MCF 10A (cell line): ENCODE measurements around the gene NAALAD2. TPM values are rescaled to one million over a fixed set of nuclear protein-coding genes. Genes with fewer than 3 reads are reported as not detected.
"Not testable (repeated sequence)": the region's sequence is repeated elsewhere in the genome, so short reads cannot be mapped to it uniquely, and the experiment has no call there.

ENCODE experiments used
- BruUV-seq: library from RNA; stranded (reverse); fragments of 400-500 nt; replicated peaks from 2 replicates; lab custom pipeline; 2021; lab: Mats Ljungman, UMichigan
- CTCF ChIA-PET: fragments of 300-600 bp; sonication (Branson Sonifier 250); formaldehyde crosslinking; extraction: SDS; loops from one replicate; lab custom pipeline; 2021; ENCODE audit warnings: antibody characterized with exemption, inconsistent platforms; lab: Yijun Ruan, JAX
- POLR2A ChIA-PET: fragments of 300-600, 350-650 bp; sonication (Branson Sonifier 250); formaldehyde crosslinking; extraction: SDS; loops from one replicate; lab custom pipeline; 2020; ENCODE audit warnings: antibody characterized with exemption, inconsistent platforms; lab: Yijun Ruan, JAX
- DNase-seq: peaks from one replicate; pipeline ENCODE4 v3.0.0-alpha.2; 2018; ENCODE audit not compliant: unreplicated experiment
- H3K27ac Mint-ChIP-seq: one replicate; pipeline ENCODE4 v1.8.0; 2022; ENCODE audit warnings: mild to moderate bottlenecking, low read depth, mixed read lengths; ENCODE audit not compliant: unreplicated experiment
- H3K27me3 Mint-ChIP-seq: one replicate; pipeline ENCODE4 v1.8.0; 2022; ENCODE audit warnings: mixed read lengths; ENCODE audit not compliant: insufficient read depth, unreplicated experiment
- H3K36me3 Mint-ChIP-seq: one replicate; pipeline ENCODE4 v1.8.0; 2022; ENCODE audit warnings: mild to moderate bottlenecking, moderate library complexity, mixed read lengths; ENCODE audit not compliant: insufficient read depth, unreplicated experiment
- H3K4me1 Mint-ChIP-seq: one replicate; pipeline ENCODE4 v1.8.0; 2022; ENCODE audit warnings: mixed read lengths; ENCODE audit not compliant: insufficient read depth, unreplicated experiment
- H3K4me3 Mint-ChIP-seq: one replicate; pipeline ENCODE4 v1.8.0; 2022; ENCODE audit warnings: mild to moderate bottlenecking, moderate library complexity, mixed read lengths; ENCODE audit not compliant: unreplicated experiment
- H3K9me3 Mint-ChIP-seq: one replicate; pipeline ENCODE4 v1.8.0; 2022; ENCODE audit warnings: mixed read lengths; ENCODE audit not compliant: unreplicated experiment
- intact Hi-C: fragments of 100-400 bp; cut with micrococcal nuclease; formaldehyde crosslinking; loops from 2 replicates; pipeline ENCODE4 v1.14.1; 2022
- total RNA-seq: library from RNA; stranded (reverse); gene quantifications from 2 replicates; pipeline ENCODE4 v1.2.3, GENCODE V29; 2022
- TF ChIP-seq, protein P1 (sequence below): fragments of 200-600 bp; IDR thresholded peaks from one replicate; pipeline ENCODE4 v1.8.0; 2022; ENCODE audit warnings: antibody characterized with exemption, mild to moderate bottlenecking; ENCODE audit not compliant: unreplicated experiment

Gene NAALAD2
- total RNA-seq, 1 experiment from 2014 or later: not detected

DNA sequence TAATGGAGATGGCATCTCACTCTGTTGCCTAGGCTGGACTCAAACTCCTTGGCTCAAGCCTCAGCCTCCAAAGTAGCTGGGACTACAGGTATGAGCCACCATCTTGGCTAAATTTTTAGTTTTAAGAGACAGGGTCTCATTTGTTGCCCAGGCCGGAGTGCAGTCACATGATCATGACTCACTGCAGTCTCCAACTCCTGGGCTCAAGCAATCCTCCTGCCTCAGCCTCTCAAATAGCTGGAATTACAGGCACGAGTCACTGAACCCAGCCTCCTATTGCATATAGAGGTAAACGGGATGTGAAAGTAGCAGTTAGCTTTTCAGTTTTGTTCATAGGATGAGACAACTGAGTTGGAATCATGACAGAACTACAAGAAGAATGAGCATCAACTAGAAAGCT is 9.5 kb upstream of the NAALAD2 start:
- ChIA-PET CTCF (interaction anchor here (0.7 kb wide), 1 partner anchor 579 kb away, joined by 3 read pairs; no protein-coding TSS in a partner anchor), POLR2A (no interaction called here)
- no peak overlapping the region for H3K27ac Mint-ChIP-seq
- H3K9me3 Mint-ChIP-seq: no peaks in the 10 kb centered on the region
- intact Hi-C loops: no loop called here
- no peaks in the 10 kb centered on the region for H3K4me1 Mint-ChIP-seq
- H3K27me3 Mint-ChIP-seq: peaks cover 54% of the 10 kb centered on the region
- no peak for DNase-seq
- no TSS peak for BruUV-seq
- no peaks in the 10 kb centered on the region for H3K36me3 Mint-ChIP-seq
- TF ChIP-seq, protein P1, sequence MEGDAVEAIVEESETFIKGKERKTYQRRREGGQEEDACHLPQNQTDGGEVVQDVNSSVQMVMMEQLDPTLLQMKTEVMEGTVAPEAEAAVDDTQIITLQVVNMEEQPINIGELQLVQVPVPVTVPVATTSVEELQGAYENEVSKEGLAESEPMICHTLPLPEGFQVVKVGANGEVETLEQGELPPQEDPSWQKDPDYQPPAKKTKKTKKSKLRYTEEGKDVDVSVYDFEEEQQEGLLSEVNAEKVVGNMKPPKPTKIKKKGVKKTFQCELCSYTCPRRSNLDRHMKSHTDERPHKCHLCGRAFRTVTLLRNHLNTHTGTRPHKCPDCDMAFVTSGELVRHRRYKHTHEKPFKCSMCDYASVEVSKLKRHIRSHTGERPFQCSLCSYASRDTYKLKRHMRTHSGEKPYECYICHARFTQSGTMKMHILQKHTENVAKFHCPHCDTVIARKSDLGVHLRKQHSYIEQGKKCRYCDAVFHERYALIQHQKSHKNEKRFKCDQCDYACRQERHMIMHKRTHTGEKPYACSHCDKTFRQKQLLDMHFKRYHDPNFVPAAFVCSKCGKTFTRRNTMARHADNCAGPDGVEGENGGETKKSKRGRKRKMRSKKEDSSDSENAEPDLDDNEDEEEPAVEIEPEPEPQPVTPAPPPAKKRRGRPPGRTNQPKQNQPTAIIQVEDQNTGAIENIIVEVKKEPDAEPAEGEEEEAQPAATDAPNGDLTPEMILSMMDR: no peak
- no peak overlapping the region for H3K4me3 Mint-ChIP-seq

DNA sequence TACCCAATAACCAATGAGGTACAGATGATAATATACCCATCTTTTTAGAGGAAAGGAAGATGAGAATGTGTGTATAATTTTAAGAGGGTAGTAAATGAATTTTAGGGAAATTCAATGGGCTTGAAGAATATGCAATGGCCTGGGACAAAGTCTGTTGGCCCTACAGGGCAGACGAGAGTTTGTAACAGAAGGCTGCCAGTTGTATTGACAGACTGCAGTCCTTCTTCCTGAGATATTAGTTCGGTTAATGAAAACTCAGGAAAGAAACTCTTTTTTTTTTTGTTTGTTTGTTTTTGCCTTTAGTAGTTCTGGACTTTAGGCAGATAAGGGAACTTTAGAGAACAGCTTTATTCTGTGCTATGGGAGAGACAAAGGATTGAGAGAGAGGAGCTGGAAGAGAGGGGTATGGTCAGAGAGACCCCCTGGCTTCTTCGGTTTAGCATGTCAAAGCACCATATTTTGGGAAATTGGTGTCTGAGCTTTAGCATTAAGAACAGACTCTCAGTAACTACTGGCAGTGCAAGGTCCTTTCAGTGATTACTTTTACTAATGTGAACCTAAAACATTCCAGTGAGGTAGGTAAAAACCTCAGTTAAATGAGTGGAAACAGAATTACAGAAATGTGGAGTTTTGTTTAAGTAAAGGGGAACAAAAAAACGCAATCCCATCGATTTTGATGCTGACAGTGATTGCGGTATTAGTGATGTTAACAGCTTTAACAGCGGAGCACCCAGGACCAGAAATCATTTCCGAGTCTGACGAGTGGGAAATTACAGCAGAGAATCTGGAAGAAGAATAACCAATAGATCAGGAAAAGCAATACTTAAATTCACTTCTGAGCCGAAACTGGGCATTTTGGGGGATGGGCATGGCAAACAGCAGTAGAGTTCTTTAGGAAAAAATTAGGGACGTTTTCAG is 644 bp upstream of the NAALAD2 start:
- BruUV-seq: no TSS peak
- ChIA-PET POLR2A (no interaction called here), CTCF (interaction anchor here (0.7 kb wide), 1 partner anchor 301 kb away, joined by 3 read pairs; no protein-coding TSS in a partner anchor)
- TF ChIP-seq, protein P1: no peak
- H3K27me3 Mint-ChIP-seq: peaks cover 92% of the 10 kb centered on the region
- H3K36me3 Mint-ChIP-seq: no peaks in the 10 kb centered on the region
- H3K4me3 Mint-ChIP-seq: no peak overlapping the region
- no peak for DNase-seq
- H3K27ac Mint-ChIP-seq: no peak overlapping the region
- intact Hi-C loops: no loop called here
- H3K9me3 Mint-ChIP-seq: no peaks in the 10 kb centered on the region
- no peaks in the 10 kb centered on the region for H3K4me1 Mint-ChIP-seq

DNA sequence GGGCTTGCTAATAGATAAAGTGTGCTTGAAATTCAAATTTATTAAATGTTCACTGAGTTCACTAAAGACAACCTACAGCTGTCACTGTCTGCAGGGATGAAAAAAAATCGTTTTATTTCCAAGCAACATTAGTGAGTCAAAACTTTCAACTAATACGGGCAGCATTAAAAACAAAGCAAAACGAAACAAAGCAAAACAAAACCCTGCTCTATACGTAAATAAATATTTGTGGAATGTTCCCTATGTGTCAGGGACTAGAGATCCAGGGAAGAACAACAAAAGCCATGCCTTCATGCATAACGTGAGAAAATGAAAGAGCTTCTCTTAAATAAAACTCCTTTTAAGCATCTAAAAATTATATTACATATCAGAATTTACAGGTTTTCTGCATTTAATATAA is 553 bp downstream of the NAALAD2 start:
- no peaks in the 10 kb centered on the region for H3K4me1 Mint-ChIP-seq
- no peaks in the 10 kb centered on the region for H3K9me3 Mint-ChIP-seq
- CTCF ChIA-PET: no interaction called here
- intact Hi-C loops: no loop called here
- DNase-seq: no peak
- TF ChIP-seq, protein P1: no peak
- POLR2A ChIA-PET: no interaction called here
- H3K4me3 Mint-ChIP-seq: no peak overlapping the region
- H3K27ac Mint-ChIP-seq: no peak overlapping the region
- H3K27me3 Mint-ChIP-seq: peaks cover 92% of the 10 kb centered on the region
- no TSS peak for BruUV-seq
- H3K36me3 Mint-ChIP-seq: no peaks in the 10 kb centered on the region

DNA sequence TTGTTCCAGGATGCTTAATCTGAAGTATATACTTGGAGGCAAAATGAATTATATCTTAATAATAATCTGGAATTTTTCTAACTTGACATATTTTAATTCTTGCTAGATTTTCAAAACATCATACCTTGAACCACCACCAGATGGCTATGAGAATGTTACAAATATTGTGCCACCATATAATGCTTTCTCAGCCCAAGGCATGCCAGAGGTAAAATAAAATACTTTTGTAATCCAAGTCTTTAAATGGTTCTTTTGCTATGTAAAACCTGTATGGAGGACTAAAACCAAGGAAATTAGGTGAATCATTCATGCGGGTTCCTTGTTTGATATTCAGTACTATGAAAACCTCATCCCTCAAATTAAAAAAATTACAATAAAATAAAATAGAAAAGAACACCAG is 14.4 kb downstream of the NAALAD2 start:
- peaks cover 63% of the 10 kb centered on the region for H3K27me3 Mint-ChIP-seq
- no TSS peak for BruUV-seq
- TF ChIP-seq, protein P1: no peak
- no peaks in the 10 kb centered on the region for H3K36me3 Mint-ChIP-seq
- no peaks in the 10 kb centered on the region for H3K9me3 Mint-ChIP-seq
- no peak for DNase-seq
- intact Hi-C loops: no loop called here
- ChIA-PET CTCF (no interaction called here), POLR2A (no interaction called here)
- no peaks in the 10 kb centered on the region for H3K4me1 Mint-ChIP-seq
- no peak overlapping the region for H3K4me3 Mint-ChIP-seq
- no peak overlapping the region for H3K27ac Mint-ChIP-seq

DNA sequence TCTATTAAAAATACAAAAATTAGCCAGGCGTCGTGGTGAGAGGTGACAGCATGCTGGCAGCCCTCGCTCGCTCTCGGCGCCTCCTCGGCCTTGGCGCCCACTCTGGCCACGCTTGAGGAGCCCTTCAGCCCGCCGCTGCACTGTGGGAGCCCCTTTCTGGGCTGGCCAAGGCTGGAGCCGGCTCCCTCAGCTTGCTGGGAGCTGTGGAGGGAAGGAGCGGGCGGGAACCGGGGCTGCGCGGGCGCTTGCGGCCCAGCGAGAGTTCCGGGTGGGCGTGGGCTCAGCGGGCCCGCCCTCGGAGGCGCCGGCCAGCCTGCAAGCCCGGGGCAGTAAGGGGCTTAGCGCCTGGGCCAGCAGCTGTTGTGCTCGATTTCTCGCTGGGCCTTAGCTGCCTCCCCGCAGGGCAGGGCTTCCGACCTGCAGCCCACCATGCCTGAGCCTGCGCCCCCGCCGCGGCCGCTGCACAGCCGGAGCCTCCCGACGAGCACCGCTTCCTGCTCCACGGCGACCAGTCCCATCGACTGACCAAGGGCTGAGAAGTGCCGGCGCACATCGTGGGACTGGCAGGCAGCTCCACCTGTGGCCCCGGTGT is 32.6 kb downstream of the NAALAD2 start:
- H3K36me3 Mint-ChIP-seq, CTCF ChIA-PET, H3K27ac Mint-ChIP-seq, intact Hi-C loops, H3K4me1 Mint-ChIP-seq, H3K9me3 Mint-ChIP-seq, H3K4me3 Mint-ChIP-seq, DNase-seq, BruUV-seq: not testable (repeated sequence)
- POLR2A ChIA-PET: interaction anchor here (0.6 kb wide), 1 partner anchor 158 kb away, joined by 3 read pairs; no protein-coding TSS in a partner anchor
- peaks cover 58% of the 10 kb centered on the region for H3K27me3 Mint-ChIP-seq

DNA sequence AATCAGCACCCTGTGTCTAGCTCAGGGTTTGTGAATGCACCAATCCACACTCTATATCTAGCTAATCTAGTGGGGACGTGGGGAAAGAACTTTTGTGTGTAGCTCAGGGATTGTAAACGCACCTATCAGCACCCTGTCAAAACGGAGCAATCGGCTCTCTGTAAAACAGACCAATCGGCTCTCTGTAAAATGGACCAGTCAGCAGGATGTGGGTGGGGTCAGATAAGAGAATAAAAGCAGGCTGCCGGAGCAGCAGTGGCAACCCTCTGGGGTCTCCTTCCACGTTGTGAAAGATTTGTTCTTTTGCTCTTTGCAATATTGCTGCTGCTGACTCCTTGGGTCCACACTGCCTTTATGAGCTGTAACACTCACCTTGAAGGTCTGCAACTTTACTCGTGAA is 33.2 kb downstream of the NAALAD2 start:
- CTCF ChIA-PET, BruUV-seq, H3K4me1 Mint-ChIP-seq, H3K27ac Mint-ChIP-seq, H3K36me3 Mint-ChIP-seq, intact Hi-C loops, H3K4me3 Mint-ChIP-seq, H3K9me3 Mint-ChIP-seq, DNase-seq: not testable (repeated sequence)
- POLR2A ChIA-PET: interaction anchor here (0.6 kb wide), 1 partner anchor 158 kb away, joined by 3 read pairs; no protein-coding TSS in a partner anchor
- H3K27me3 Mint-ChIP-seq: peaks cover 59% of the 10 kb centered on the region
